GM12891 (cell line): ENCODE measurements around the gene COP1.

Experiments
- POLR2A ChIP-seq: IDR thresholded peaks from 2 replicates; pipeline ENCODE4 v1.6.1; 2011; ENCODE audit warnings: low read depth, low read length, control low read depth
- POLR2AphosphoS5 ChIP-seq: IDR thresholded peaks from 2 replicates; pipeline ENCODE4 v1.6.1; 2011; ENCODE audit warnings: low read depth, low read length, control low read depth
- SPI1 ChIP-seq: IDR thresholded peaks from 2 replicates; pipeline ENCODE4 v1.6.1; 2011; ENCODE audit warnings: low read depth, low read length, control low read depth

DNA sequence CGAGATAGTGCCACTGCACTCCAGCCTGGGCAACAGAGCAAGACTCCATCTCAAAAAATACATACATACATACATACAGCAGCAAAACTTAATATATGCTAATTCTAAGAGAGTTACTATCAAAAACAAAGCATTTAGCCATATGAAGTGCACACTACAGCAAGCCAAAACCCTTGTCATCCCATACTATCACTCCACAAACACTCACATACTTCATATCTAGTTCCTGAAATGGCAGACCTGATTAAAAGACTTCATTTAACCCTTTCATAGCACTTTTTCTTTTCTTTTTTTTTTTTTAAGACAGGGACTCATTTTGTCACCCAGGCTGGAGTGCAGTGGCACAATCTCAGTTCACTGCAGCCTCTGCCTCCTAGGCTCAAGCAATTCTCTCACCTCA, 65.6 kb downstream of the COP1 start:
- no peak for TF ChIP-seq POLR2A
- TF ChIP-seq POLR2AphosphoS5: no peak
- TF ChIP-seq SPI1: no peak
